HepG2 (cell line): ENCODE measurements around the gene MXRA7. TPM values are rescaled to one million over a fixed set of nuclear protein-coding genes. Genes with fewer than 3 reads are reported as not detected.

Experiments
- ARID3A ChIP-seq: IDR thresholded peaks from 2 replicates; pipeline ENCODE4 v1.6.1; 2012; ENCODE audit warnings: low read depth, low read length, improper control_type of control experiment
- BCL6 ChIP-seq: IDR thresholded peaks from 2 replicates; pipeline ENCODE4 v1.6.1; 2016; ENCODE audit warnings: missing genetic modification reagents, missing compliant biosample characterization
- KLF16 ChIP-seq, 2 experiments: sonication (generic) in 1 of 2; formaldehyde crosslinking in 1 of 2; IDR thresholded peaks; 2 replicates each; pipeline versions ENCODE4 v1.6.1 to v1.8.0; 2016 to 2023; ENCODE audit warnings: missing genetic modification reagents in 2 of 2, missing compliant biosample characterization in 1 of 2
- MYNN ChIP-seq: sonication (generic); formaldehyde crosslinking; IDR thresholded peaks from 2 replicates; pipeline ENCODE4 v1.4.0; 2020; ENCODE audit warnings: mild to moderate bottlenecking, low read depth, missing genetic modification reagents
- REST ChIP-seq, 2 experiments: IDR thresholded peaks; 2 replicates each; pipeline ENCODE4 v1.6.1; 2011 to 2012; ENCODE audit warnings: low read length in 2 of 2, borderline replicate concordance in 1 of 2, low read depth in 1 of 2, mild to moderate bottlenecking in 1 of 2, moderate library complexity in 1 of 2
- SATB2 ChIP-seq: sonication (generic); formaldehyde crosslinking; IDR thresholded peaks from 2 replicates; pipeline ENCODE4 v1.5.0; 2020; ENCODE audit warnings: missing genetic modification reagents
- TAF15 ChIP-seq: fragments of 200-400 bp; formaldehyde crosslinking; IDR thresholded peaks from one replicate; pipeline ENCODE4 v1.6.1; 2018; ENCODE audit warnings: mild to moderate bottlenecking, low read depth, low read length; ENCODE audit not compliant: poor library complexity, severe bottlenecking
- ZHX2 ChIP-seq, 2 experiments: sonication (generic) in 1 of 2; formaldehyde crosslinking in 1 of 2; IDR thresholded peaks; 2 replicates each; pipeline versions ENCODE4 v1.6.1 to v1.9.0; 2014 to 2022; ENCODE audit warnings: antibody characterized with exemption in 1 of 2, borderline replicate concordance in 1 of 2, inconsistent platforms in 1 of 2, low read depth in 1 of 2, missing genetic modification reagents in 1 of 2
- ZNF816 ChIP-seq: sonication (generic); formaldehyde crosslinking; IDR thresholded peaks from 2 replicates; pipeline ENCODE4 v1.8.0; 2022; ENCODE audit warnings: missing genetic modification reagents, mild to moderate bottlenecking, borderline replicate concordance
- polyA plus RNA-seq, 8 experiments: library from polyadenylated mRNA; depleted of rRNA in 3 of 8; stranded (reverse) in 7 of 8; unstranded in 1 of 8; fragments of >200 nt; fragmentation: Illumina TruSeq in 4 of 8; extraction: Trizol in 4 of 8; gene quantifications; 2 replicates each; pipeline versions ENCODE4 v1.2.1 to v1.2.3, GENCODE V29; 2011 to 2016; ENCODE audit warnings: low read depth in 4 of 8, missing spikeins in 1 of 8, mixed read lengths in 1 of 8; ENCODE audit not compliant: insufficient read depth in 1 of 8
- total RNA-seq, 5 experiments: library from RNA; depleted of rRNA; stranded (reverse); fragments of >200 nt; fragmentation: Illumina TruSeq; extraction: Trizol; gene quantifications; 2 replicates each; pipeline ENCODE4 v1.2.3, GENCODE V29; 2016; ENCODE audit warnings: low read depth in 1 of 5
- TF ChIP-seq, protein P1 (sequence below): sonication (generic); formaldehyde crosslinking; IDR thresholded peaks from 2 replicates; pipeline ENCODE4 v1.5.0; 2020; ENCODE audit warnings: missing genetic modification reagents
- TF ChIP-seq, protein P2 (sequence below): IDR thresholded peaks from 2 replicates; pipeline ENCODE4 v1.6.1; 2016; ENCODE audit warnings: mild to moderate bottlenecking, missing biosample characterization, missing genetic modification reagents

MXRA7 gene
- total and polyA plus RNA-seq, 2 of the 13 experiments (the other 11 are each of a cell fraction or from before 2014, with no cell fraction given), result 44.8 to 112 TPM

DNA sequence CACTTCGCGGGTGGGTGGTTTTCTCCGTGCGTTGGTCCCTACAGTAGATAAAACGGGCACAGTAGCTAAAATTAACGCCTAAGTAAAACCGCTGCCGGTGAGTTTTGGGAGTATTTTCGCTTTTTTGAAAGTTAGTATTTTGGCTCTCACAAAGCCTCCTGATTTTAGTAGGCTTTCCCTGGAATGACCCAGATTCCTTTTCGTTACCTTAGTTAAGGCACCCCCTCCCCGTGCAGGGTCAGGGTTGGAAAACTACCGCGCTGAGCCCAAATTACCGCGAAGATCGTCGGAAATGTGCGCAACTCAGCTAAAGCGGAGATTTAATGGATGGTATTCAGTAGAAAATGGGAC lies 38.9 kb downstream of the MXRA7 start (continued):
- TF ChIP-seq MYNN (no peak), SATB2 (CRISPR knock-in tag) (no peak), ARID3A (no peak), TAF15 (no peak), KLF16 (CRISPR knock-in tag; IDR thresholded peaks at IDR 0.05) (no peak), REST (IDR thresholded peaks at IDR 0.05; ENCODE audit: borderline replicate concordance in 1 of 2, low read depth in 1 of 2, low read length in 2 of 2) (peak in 1 of 2 experiments; percentile 26; a peak in 1 of 4 replicates), BCL6 (CRISPR knock-in tag) (no peak), ZNF816 (CRISPR knock-in tag) (0 out of 2 replicates have a peak, but pooled peaks have one; percentile 8), ZHX2 (IDR thresholded peaks at IDR 0.05; ENCODE audit: low read depth) (no peak), ZHX2 (CRISPR knock-in tag; IDR thresholded peaks at IDR 0.05; ENCODE audit: borderline replicate concordance) (no peak; the same call in 1 of the 2 replicates)
- TF ChIP-seq, protein P1, sequence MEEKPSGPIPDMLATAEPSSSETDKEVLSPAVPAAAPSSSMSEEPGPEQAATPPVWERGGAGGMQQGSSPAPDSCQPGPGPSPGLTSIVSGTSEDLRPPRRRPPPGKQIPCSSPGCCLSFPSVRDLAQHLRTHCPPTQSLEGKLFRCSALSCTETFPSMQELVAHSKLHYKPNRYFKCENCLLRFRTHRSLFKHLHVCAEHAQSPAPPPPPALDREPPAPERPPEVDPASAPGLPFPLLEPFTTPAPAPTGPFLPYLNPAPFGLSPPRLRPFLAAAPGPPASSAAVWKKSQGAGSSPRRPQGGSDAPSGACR (CRISPR knock-in tag), result 0 out of 2 replicates have a peak, but pooled peaks have one; percentile 44
- TF ChIP-seq, protein P2, sequence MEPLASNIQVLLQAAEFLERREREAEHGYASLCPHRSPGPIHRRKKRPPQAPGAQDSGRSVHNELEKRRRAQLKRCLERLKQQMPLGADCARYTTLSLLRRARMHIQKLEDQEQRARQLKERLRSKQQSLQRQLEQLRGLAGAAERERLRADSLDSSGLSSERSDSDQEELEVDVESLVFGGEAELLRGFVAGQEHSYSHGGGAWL (CRISPR knock-in tag), result no peak; the same call in 1 of the 2 replicates
